H1 (cell line): ENCODE measurements around the gene PRPF6. TPM values are rescaled to one million over a fixed set of nuclear protein-coding genes. Genes with fewer than 3 reads are reported as not detected.

Source experiments
- CHD7 ChIP-seq: fragments of 300-600 bp; sonication (generic); IDR thresholded peaks from 2 replicates; pipeline ENCODE4 v1.7.1; 2012; ENCODE audit warnings: low read length, moderate library complexity, mild to moderate bottlenecking, inconsistent platforms; ENCODE audit not compliant: insufficient replicate concordance
- JUN ChIP-seq: IDR thresholded peaks from 2 replicates; pipeline ENCODE4 v1.6.1; 2011; ENCODE audit warnings: low read depth, mild to moderate bottlenecking, improper control_type of control experiment, low read length
- KDM4A ChIP-seq: IDR thresholded peaks from one replicate; pipeline ENCODE4 v1.7.1; 2012; ENCODE audit warnings: low read depth, mild to moderate bottlenecking, moderate library complexity, low read length, inconsistent platforms; ENCODE audit not compliant: severe bottlenecking
- NRF1 ChIP-seq: IDR thresholded peaks from 2 replicates; pipeline ENCODE4 v1.6.1; 2011; ENCODE audit warnings: mild to moderate bottlenecking, low read depth, low read length, improper control_type of control experiment
- SAP30 ChIP-seq: fragments of 300-600 bp; sonication (generic); IDR thresholded peaks from 2 replicates; pipeline ENCODE4 v1.7.1; 2012; ENCODE audit warnings: low read length, moderate library complexity, mild to moderate bottlenecking, inconsistent platforms; ENCODE audit not compliant: insufficient read depth, insufficient replicate concordance
- polyA plus RNA-seq, 7 experiments: library from polyadenylated mRNA; depleted of rRNA in 3 of 7; stranded (reverse) in 5 of 7; unstranded in 2 of 7; fragments of >200 nt in 5 of 7; fragments of 200-250 nt in 2 of 7; gene quantifications; 1 replicate in 5 of 7; 2 replicates in 1 of 7; 4 replicates in 1 of 7; pipeline versions ENCODE4 v1.2.1 to v1.2.3, GENCODE V29; 2011 to 2013; ENCODE audit warnings: missing spikeins in 2 of 7, mixed read lengths in 2 of 7
- total RNA-seq: library from RNA; stranded (reverse); fragmentation: NEBNext Ultra II Directional; extraction: Animal tissue kit (Norgen Biotek cat#: 25700); gene quantifications from 2 replicates; pipeline ENCODE4 v1.2.1, GENCODE V29; 2021

Gene PRPF6
- total and polyA plus RNA-seq, 2 of the 8 experiments (the other 6 are each of a cell fraction or from before 2014, with no cell fraction given) = 27.9 to 76.9 TPM

DNA sequence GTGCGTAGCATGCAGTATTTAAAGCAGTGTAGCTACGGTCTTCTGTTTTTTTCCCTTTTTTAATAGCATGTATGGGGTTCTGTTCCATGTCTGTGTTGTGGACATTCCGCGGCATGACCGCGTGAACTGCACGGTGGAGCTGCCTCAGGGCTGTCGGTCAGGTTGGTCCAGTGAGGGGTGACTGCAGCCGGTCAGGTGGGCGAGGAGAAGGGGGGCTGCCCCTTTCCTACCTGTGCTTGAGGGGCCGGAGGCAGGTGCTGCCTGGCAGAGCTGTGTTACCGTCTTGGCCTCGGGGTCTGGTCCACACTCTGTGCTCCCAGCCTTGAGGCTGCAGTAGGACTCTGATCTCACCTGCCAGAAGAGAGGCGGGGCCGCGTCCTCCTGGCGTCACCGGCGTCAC lies 49.2 kb upstream of the PRPF6 start (continued):
- TF ChIP-seq CHD7 = no peak
- TF ChIP-seq NRF1 = no peak
- TF ChIP-seq KDM4A = no peak
- TF ChIP-seq JUN = no peak
- no peak for TF ChIP-seq SAP30
